Vagina (tissue), 2 donors: ENCODE data around the gene GLT1D1. TPM values are rescaled to one million over a fixed set of nuclear protein-coding genes. Genes with fewer than 3 reads are reported as not detected.
A peak's percentile ranks its signal among the peaks of the same experiment; 100 is the strongest.

Source experiments
- DNase-seq, 2 donors: peaks; one replicate each; pipeline ENCODE4 v3.0.0-alpha.2; 2017; ENCODE audit errors: extremely low spot score in 2 of 2
- H3K27ac ChIP-seq: fragments of 200-600 bp; sonication (generic); one replicate; pipeline ENCODE4 v1.5.1; 2019
- H3K27me3 ChIP-seq: fragments of 200-600 bp; sonication (generic); one replicate; pipeline ENCODE4 v1.5.1; 2019
- H3K36me3 ChIP-seq, 2 donors: fragments of 200-600 bp; sonication (generic); one replicate each; pipeline ENCODE4 v1.5.1; 2017 to 2019
- H3K4me1 ChIP-seq: fragments of 200-600 bp; sonication (generic); one replicate; pipeline ENCODE4 v1.5.1; 2019
- H3K4me3 ChIP-seq, 2 donors: fragments of 200-600 bp; sonication (generic); 1 replicate in 1 of 2; 2 replicates in 1 of 2; pipeline ENCODE4 v1.5.1; 2016 to 2019
- H3K9me3 ChIP-seq: fragments of 200-600 bp; sonication (generic); one replicate; pipeline ENCODE4 v1.5.1; 2019
- POLR2A ChIP-seq, 2 donors: fragments of 450-650 bp; IDR thresholded peaks; one replicate each; pipeline ENCODE4 v1.6.1; 2017; ENCODE audit warnings: antibody characterized with exemption in 2 of 2, mild to moderate bottlenecking in 2 of 2, moderate library complexity in 2 of 2
- POLR2AphosphoS5 ChIP-seq, 2 donors: sonication (generic); formaldehyde crosslinking; IDR thresholded peaks; one replicate each; pipeline ENCODE4 v1.9.0; 2017; ENCODE audit warnings: antibody characterized with exemption in 2 of 2, mild to moderate bottlenecking in 2 of 2, low read depth in 1 of 2; ENCODE audit not compliant: insufficient read depth in 1 of 2
- intact Hi-C: fragments of 100-400 bp; cut with DNase I; formaldehyde crosslinking; loops from one replicate; pipeline ENCODE4 v1.15.1; 2023
- total RNA-seq: library from RNA; depleted of rRNA; stranded (reverse); fragments of >200 nt; gene quantifications from one replicate; pipeline ENCODE4 v1.2.3, GENCODE V29; 2016
- TF ChIP-seq, protein P1 (sequence below), 3 experiments: fragments of 450-650 bp in 2 of 3; fragments of 200-600 bp in 1 of 3; sonication (generic) in 1 of 3; IDR thresholded peaks; one replicate each; pipeline ENCODE4 v1.5.1; 2017 to 2019; ENCODE audit warnings: antibody characterized with exemption in 3 of 3, mild to moderate bottlenecking in 2 of 3, moderate library complexity in 2 of 3

The GLT1D1 gene
- total RNA-seq, 1 donor from 2014 or later, result 0.74 TPM

DNA sequence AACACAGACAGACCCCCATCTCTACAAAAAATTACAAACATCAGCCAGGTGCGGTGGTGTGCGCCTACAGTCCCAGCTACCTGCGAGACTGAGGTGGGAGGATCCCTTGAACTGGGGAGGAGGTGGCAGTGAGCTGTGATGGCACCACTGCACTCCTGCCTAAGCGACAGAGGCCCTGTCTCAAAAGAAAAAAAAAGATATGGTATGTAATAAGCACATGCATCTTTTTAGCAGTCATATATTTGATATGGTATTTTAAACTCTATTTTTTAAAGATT lies 36.7 kb upstream of the GLT1D1 start:
- Histone ChIP-seq H3K27me3 (no peaks in the 10 kb centered on the region), H3K27ac (no peak overlapping the region), H3K9me3 (no peaks in the 10 kb centered on the region), H3K36me3 (peaks cover 0 to 8% of the 10 kb centered on the region in 2 donors), H3K4me1 (peaks cover 68% of the 10 kb centered on the region), H3K4me3 (no peak overlapping the region)
- no peak for DNase-seq
- no peak for TF ChIP-seq POLR2A (IDR thresholded peaks at IDR 0.05)
- TF ChIP-seq, protein P1, sequence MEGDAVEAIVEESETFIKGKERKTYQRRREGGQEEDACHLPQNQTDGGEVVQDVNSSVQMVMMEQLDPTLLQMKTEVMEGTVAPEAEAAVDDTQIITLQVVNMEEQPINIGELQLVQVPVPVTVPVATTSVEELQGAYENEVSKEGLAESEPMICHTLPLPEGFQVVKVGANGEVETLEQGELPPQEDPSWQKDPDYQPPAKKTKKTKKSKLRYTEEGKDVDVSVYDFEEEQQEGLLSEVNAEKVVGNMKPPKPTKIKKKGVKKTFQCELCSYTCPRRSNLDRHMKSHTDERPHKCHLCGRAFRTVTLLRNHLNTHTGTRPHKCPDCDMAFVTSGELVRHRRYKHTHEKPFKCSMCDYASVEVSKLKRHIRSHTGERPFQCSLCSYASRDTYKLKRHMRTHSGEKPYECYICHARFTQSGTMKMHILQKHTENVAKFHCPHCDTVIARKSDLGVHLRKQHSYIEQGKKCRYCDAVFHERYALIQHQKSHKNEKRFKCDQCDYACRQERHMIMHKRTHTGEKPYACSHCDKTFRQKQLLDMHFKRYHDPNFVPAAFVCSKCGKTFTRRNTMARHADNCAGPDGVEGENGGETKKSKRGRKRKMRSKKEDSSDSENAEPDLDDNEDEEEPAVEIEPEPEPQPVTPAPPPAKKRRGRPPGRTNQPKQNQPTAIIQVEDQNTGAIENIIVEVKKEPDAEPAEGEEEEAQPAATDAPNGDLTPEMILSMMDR (IDR thresholded peaks at IDR 0.05), result no peak
- intact Hi-C loops, result no loop called here

DNA sequence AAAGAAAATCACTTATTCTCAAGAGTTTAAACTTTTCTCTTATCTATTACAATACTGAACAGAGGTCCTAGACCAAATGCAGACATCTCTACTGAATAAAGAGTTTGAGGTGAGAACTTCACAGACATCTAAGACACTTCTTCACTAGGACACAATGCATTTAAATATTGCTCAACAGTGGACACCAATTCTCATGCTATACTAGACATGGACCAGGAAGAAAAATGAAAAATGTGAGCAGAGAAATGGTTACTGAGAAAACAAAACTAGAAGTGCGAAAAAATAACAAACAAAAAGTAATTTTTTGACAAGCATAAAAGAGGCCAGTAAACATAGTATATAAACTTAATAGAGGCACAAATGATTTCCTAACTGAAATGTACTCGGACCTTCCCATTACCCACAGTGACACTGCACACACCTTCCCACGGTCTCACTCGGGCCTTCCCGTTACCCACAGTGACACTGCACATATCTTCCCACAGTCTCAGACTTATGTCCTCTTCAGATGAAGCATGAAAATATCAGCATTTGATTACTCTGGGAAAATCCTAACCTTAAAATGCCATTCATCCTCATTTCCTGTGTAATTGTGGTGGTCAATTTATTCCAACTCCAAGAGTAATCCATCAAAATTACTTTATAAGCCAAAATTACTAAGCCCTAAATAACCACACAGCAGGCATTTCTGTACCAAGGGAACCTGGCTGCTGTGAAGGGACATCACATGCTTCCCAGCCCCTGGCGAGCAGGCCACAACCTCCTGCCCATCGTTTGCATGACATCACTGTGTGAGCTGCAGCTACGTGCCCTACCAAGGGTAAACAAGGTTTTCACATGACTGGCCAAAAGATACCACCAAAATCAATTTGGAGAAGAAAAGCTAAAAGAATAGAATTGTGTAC lies 35.9 kb upstream of the GLT1D1 start:
- Histone ChIP-seq H3K27ac (peak overlapping the region; percentile 67), H3K9me3 (no peaks in the 10 kb centered on the region), H3K4me3 (no peak overlapping the region), H3K36me3 (peaks cover 0 to 8% of the 10 kb centered on the region in 2 donors), H3K4me1 (peaks cover 72% of the 10 kb centered on the region), H3K27me3 (no peaks in the 10 kb centered on the region)
- intact Hi-C loops, result no loop called here
- TF ChIP-seq POLR2A (IDR thresholded peaks at IDR 0.05) (no peak), POLR2AphosphoS5 (IDR thresholded peaks at IDR 0.05; ENCODE audit: insufficient read depth in 1 of 2, low read depth in 1 of 2) (peak in 1 of 2 donors; percentile 21)
- TF ChIP-seq, protein P1 (IDR thresholded peaks at IDR 0.05), result no peak
- DNase-seq, result no peak

DNA sequence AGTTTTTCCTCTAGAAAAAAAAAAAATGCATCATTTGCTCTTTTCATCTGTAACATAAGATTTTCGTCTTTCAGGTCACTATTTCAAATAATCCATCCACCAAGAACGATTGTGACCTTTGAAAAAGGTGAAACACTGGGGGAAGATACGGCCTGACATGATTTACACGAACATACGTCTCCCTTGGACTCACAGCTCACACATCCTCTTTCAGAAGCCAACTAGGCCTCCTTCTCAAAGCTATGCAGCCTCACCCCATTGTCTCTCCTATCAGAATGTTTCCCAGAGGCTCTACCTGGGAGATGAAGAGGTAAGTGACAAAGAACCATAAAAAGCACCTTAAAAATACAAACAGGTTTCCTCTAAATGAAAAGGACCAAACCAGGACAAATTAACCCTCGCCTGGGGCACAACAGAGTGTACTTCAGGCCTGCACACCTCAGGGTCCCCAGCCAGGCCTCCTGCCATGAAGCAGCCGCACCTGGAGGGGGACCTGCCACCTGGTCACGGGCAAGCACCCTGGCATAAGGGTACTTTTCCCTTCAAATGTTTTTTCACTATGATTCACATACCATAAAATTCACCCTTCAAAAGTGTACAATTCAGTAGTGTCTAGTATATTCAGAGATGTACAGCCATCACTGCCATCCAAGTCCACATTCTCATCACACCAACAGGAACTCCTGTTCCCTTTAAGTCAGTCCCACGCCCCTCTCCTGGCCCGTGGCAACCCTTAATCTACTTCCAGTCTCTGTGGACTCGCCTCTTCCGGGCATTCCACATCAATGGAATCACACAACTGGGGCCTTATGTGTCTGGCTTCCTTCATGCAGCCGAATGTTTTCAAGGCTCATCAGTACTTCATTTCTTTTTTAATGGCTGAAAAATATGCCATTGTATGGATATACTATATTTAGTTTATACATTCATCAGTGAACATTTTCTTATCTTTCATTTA lies 34.9 kb upstream of the GLT1D1 start:
- no peak for DNase-seq
- Histone ChIP-seq H3K27ac (peak overlapping the region; percentile 67), H3K4me3 (no peak overlapping the region), H3K36me3 (peaks cover 0 to 8% of the 10 kb centered on the region in 2 donors), H3K4me1 (peaks cover 74% of the 10 kb centered on the region), H3K27me3 (no peaks in the 10 kb centered on the region), H3K9me3 (no peaks in the 10 kb centered on the region)
- intact Hi-C loops, result no loop called here
- no peak for TF ChIP-seq POLR2AphosphoS5 (IDR thresholded peaks at IDR 0.05; ENCODE audit: insufficient read depth in 1 of 2, low read depth in 1 of 2)

DNA sequence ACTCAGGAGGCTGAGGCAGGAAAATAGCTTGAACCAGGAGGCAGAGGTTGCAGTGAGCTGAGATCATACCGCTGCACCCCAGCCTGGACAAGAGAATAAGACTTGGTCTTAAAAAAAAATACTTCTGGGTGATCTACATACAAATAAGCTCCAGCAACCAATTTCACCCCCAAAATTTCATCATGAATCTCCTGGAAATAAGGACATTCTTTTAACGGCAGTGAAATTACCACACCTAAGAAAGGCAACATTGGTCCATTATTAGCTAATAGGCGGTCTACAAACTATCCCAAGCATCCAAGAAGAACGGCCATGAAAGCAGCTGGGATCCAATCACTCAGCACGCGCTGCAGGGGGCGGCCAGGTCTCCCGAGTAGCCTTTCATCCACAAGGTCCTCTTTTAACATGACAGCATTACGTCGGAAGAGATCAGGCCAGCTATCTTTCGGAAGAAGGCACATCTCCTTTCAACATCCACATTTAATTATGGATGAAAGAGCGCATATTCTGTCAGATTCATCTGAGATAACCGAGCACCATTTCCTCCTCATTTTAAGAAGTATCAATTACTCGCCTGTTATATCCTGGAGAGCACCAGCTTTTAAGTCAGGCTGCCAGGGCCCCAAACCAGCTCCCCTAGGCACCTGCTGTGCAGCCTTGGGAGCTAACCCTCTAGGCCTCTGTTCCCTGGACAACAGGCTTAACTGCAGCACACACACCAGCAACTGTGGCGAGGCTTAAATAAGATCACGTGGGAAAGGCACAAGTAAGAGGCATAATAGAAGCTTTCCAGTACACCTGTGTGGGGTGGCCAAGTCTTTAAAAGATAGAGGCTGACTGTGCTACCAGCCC lies 33.8 kb upstream of the GLT1D1 start:
- intact Hi-C loops, result no loop called here
- Histone ChIP-seq H3K9me3 (no peaks in the 10 kb centered on the region), H3K4me1 (peaks cover 73% of the 10 kb centered on the region)

More for the DNA sequence above, 33.8 kb upstream of the GLT1D1 start:
- Histone ChIP-seq H3K27me3 (no peaks in the 10 kb centered on the region), H3K27ac (no peak overlapping the region), H3K36me3 (peaks cover 0 to 3% of the 10 kb centered on the region in 2 donors), H3K4me3 (no peak overlapping the region)
- no peak for DNase-seq
- TF ChIP-seq POLR2AphosphoS5 (IDR thresholded peaks at IDR 0.05; ENCODE audit: insufficient read depth in 1 of 2, low read depth in 1 of 2) (no peak), POLR2A (IDR thresholded peaks at IDR 0.05) (no peak)
- TF ChIP-seq, protein P1 (IDR thresholded peaks at IDR 0.05), result no peak
